ENCODE data around the gene PPP1R12B.

- TF ChIP-seq CTCF (IDR thresholded peaks at IDR 0.05; ENCODE audit: low read depth, low read length, poor library complexity, severe bottlenecking) (no peak), EZH2phosphoT487 (IDR thresholded peaks at IDR 0.05; ENCODE audit: borderline replicate concordance, low read length) (no peak)
These were observed 230.1 kb downstream of the PPP1R12B start for GRCh38 chr1:202578565-202578964.
